NCI-H2107 treated with DMSO at 0.1 percent for 48 hours (cell line): ENCODE measurements around the gene ISLR2.
"Not testable (repeated sequence)": the region's sequence is repeated elsewhere in the genome, so short reads cannot be mapped to it uniquely, and the experiment has no call there.

Experiments
- DNase-seq: peaks from one replicate; lab custom pipeline; 2025; ENCODE audit not compliant: unreplicated experiment; lab: John Stamatoyannopoulos, UW

Gene ISLR2

DNA sequence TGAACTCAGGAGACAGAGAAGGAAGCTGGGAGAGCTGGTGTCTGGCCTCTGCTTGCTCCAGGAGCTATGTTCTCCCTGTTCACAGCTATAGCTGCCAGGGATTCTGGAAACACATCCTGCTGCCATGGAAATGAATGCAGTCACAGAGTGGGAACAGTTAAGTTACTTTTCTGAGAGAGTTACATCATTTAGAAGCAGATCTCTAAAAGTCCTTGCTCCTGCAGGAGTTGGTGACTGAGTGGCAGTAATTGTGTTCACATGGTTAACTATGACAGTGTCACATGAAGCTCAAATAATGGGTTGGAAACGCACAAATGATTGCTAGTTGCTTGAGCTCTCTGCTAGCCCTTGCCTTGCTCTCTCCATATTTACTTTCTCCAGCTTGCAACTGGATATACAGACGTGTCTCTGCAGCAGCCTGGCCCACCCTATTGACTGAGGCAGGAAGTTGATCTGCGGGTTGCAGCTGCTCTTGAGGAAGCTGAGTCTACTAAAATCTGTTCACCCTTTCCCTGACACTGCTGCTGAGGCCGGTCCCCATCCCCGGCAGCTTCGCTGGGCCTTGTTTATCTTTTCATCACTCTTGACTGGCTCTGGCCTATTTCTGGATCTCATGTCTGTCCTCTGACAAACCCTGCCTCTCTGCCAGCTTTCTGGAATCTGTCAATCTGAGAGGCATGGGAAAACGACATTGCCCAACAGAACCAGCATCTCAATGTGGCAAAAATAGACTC lies 26.5 kb downstream of the ISLR2 start:
- peak; percentile 40 for DNase-seq

DNA sequence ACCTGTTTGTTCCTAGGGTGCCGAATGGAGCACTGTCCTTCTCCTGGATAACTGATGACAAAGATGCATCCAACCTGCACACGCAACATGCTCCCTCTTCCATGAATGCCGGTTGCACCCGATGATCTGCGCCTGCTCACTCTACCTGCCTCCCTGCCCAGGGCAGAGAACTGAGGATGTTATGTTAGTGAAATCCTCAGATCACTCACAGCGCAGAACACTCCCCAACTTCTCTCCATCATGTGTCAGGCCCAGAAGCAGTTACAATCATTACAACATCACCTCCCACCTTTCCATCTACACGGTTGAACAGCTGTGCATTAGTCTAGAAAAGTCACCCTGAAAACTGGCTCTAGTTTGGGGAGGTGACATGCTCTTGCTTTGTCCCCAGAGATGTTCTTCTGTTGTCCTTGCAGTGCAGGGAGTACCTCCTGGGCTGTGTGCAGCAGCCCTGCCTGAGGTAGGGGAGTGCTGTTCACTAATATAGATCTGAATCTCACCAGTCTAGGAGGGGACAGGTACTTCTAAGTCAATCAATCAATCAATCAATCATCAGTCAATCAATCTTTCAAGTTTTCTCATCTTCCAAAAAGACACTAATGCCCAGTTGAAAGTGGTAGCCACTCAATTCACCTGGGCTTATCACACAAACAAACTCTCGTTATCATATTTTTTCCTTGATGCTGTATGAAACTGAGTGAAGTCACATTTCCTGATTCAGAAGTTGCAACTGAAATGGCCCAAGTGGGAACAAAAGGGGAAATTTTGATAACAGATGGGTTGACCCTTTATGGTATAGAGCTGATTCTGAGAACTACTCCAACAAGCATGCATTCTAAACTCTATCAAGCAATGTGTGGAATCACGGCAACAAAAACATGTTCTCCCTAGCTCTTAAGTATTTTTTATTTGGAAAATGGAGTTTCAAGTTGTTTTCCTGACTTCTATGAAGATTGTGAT lies 27.8 kb downstream of the ISLR2 start:
- DNase-seq = no peak

DNA sequence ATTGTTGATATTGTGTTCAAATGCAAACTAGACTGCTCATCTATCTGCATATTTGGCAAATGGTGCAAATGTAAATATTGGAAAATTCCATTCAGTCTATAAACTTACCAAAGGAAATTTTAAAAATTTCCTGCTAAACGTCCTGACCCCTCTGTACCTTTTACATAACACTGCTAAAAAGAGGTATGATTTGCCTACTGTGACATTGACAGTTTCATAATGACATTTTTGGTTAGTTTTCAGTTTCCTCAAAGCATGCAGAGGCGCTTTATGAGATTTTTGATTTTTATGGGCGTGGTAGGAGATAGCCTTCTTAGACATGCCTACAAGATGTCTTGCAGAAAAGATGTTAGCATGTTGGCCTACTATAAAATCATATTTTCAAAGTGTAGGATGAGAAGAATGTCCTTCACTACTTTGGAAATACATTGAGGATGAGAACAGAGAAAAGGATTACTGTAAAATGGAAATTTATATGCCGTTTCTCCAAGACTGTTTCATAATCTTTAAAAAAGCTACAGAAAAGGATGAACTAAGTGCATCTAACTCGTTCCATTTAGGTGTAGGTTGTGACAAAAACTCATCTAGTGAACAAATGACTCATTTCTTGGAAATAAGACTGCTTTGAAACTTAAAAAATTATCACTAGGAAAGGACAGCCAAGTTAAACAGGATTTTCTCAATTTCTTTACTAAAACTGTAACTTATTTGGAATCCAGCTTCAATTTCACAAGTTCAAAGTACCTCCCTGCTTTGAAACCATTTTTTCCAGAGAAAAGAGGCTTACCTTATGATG lies 28.7 kb downstream of the ISLR2 start:
- DNase-seq = no peak

DNA sequence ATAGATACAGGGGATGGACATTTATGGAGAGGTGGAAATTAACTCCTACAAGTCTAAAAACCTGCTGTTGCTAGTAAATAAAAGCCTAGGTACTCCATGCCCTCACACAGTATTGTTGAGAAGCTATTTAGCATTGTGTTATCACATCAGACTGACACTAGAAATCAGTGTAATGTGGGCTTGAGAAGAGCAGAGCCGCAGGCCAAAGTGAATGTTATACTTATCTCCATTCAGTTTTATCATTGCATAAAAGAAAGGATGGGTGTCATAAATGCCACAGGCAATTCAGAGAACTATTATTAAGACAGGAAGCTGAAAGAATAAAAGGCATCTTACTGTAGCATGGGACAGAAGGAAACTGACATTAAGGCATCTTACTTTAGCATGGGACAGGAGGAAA lies 29.4 kb downstream of the ISLR2 start:
- no peak for DNase-seq

DNA sequence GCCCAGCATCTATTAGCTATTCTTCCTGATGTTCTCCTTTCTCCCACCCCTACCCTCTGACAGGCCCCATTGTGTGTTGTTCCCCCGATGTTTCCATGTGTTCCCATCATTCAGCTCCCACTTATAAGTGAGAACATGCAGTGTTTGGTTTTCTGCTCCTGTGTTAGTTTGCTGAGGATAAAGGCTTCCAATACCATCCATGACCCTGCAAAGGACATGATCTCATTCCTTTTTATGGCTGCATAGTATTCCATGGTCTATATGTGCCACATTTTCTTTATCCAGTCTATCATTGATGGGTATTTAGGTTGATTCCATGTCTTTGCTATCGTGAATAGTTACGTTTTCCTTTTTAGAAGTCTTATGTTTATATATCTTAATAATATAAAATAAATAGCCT lies 30.0 kb downstream of the ISLR2 start:
- not testable (repeated sequence) for DNase-seq

DNA sequence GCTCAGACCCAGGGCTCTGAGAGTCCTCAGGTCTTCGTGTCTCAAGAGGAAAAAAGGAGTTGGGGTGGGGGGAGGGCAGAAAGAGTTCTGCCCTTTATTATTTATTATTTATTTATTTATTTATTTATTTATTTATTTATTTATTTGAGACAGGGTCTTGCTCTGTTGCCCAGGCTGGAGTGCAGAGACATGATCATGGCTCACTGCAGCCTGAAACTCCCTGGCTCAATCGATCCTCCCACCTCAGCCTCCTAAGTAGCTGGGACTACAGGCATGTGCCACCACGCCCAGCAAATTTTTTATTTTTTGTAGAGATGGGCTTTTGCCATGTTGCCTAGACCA lies 31.8 kb downstream of the ISLR2 start:
- DNase-seq = not testable (repeated sequence)

DNA sequence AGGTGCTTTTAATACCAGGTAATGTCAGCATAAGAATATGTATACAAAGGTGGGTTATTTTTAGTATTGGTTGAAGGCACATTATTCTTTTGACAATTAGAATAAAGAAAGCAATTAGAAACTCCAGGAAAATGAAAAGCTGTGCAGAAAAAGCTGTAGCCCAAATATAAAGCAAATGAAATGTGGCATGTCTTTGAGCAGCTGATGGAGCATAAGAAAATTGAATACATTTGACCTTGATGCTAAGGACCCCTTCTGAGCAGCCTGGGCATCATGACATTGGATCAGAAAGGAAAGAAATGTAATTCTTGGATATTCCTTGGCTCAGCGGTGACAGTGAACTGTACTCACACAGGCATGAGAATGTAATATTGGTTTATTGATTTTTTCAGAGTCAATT lies 35.1 kb downstream of the ISLR2 start:
- no peak for DNase-seq

DNA sequence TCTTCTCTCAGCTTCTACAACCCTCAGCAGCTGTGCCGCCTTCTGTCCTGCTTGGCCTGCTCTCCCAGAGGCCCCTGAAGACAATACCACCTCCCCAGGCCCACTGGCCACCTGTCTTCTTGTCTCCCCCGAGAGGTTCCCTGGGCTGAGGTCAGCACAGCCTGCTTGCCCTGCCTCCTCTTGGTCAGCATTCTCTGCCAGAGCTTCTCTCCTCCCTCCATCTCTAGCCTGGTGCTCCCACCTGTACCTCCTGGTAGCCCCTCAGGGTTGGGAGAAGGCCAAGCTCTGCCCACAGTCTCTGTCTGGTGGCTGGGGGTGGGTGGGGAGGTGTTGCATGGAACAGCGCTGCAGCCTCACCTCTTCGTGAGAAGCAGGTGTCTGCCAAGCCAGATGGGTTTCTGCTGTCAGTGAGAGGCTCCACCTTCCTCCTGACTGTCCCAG lies 37.5 kb downstream of the ISLR2 start:
- DNase-seq = no peak

DNA sequence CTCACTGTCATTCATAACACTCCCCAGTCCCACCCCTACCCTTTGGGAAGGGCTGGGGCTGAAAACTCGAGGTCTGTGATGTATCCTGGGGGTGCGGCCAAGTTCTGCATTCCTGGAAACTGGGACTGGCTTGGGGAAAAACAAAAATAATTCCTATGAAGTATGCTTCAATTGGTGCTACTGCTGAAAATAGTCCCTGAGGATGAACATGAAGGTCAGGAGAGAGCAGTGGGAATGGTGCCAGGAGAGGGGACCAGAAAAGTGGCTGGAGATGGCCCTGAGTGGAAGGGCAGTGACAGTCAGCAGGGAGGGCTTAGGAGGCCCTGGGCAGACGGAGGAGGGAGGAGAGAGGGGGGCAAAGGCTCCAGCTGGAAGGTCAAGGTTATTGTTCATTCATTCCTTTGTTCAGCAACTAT lies 38.3 kb downstream of the ISLR2 start:
- DNase-seq = no peak

DNA sequence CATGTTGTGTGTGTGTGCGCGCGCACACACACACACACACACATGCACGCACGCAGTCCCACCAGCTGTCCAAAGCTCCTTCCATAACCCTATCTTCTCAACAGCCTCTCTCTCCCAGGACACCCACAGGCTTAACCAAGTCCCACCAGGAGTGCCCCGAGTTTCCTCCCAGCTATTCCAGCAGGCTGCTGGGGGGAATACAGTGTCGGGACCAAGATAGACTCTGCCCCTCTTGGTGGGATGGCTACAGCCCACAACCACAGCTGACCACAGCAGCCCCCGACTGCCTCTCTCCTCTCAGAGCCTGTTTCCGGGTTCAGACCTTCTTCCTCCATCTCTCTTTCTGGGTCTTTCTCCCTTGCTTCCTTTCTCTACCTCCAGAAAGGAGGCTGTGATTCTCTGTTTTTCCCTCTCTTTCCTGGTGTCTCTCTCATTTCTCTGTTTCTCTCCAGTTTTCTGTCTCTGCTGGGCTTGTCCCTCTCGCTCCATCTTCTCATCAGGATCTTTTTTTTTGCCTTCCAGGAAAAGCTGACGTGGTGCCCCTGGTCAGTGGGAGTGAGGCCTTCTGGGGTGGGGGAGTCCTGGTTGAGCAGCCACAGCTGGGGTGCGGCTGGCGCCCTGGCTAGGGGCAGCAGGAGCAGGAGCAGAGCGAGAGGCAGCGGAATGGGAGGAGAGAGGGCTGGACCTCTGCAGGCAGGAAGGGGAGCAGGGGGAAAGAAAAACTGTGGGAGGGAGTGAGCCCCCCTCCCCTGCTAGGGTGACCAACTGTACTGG lies 39.9 kb downstream of the ISLR2 start:
- DNase-seq = no peak

DNA sequence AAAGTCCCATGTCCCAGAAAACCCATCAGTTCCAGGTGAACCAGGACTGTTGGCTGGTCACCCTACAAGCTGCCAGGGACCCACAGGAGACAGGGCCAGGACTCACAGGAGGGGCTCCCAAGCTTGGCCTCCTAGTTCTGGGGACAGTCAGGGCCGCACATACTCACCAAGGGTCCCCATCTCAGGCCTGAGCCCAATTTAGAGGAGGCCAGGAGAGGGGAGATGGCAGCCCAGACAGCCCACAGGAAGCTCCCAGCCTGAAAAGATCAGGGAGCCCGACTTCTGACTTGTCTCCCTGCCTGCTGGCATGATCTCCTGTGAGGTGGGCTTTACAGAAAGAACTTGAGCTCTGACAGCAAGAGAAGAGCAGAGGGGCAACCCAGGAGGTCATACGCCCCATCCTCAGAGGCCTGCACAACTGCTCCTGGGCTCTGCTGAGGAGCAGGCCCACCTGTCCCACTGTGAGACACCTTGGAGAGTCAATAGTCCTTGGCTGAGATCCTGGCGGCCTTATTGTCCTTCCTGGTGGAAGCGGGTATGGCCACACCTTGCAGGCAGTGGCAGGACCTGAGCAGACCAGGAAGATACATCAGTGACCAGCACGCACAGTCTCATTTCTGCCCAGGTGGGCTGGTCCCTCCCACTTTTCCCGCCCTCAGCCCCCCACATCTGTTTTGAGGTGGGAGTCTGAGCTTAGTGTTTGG lies 40.6 kb downstream of the ISLR2 start:
- DNase-seq = no peak

DNA sequence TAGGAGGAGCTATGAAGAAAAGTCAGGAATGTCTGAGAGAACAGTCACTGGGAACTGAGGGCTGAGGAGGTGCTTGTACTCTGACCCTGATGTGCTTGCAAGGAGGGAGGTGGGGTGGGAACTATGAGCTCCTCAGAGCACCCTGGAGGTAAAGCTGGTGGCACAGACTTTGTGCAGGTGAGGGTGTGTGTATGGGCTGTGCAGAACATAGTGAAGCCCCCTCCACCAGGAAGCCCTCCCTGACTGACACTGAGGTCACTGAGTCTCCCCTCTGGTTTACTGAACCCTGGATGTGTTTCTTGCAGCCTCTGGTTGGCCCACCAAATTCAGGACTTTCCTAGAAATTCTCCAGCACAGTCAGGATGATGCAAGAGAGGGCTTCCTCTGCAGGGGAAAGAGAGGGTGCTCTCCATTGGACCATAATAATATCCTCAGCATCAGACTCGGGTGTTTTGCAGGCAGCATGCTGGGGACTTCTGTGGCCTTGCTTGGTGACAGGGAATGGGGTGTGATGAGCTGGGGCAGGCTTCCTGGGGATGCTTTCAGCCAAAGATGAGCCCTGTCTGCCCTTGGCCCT lies 41.7 kb downstream of the ISLR2 start:
- no peak for DNase-seq

DNA sequence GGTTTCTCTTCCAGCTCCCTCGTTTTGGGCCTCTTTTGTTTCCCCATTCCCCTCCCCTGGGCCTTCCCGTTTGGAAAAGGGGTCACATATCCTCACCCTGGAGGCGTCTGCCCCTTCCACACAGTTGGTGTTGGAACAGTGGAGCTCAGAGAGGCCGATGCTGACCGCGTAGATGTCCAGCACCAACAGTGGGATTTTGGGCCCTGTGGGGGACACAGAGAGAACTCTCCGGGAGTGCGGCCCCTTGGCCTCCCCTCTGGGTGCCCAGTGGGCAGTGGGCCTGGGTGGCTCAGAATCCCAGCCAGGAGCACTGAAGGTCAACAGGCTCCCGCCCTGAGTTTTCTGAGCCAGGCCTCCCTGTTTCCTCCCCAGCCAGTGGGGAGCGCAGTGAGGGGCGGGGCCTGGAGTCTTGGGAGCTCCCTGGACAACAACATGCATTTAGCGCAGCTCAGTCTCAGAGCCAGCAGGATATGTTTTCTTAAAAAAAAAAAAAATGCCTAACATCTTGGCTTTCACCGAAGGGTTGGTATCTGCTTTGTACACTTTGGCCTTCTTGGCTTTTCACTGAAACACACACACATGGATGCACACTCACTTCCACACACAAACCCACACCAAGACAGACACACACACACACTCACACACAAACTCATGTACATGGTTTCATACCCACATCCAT lies 42.5 kb downstream of the ISLR2 start:
- DNase-seq = no peak

DNA sequence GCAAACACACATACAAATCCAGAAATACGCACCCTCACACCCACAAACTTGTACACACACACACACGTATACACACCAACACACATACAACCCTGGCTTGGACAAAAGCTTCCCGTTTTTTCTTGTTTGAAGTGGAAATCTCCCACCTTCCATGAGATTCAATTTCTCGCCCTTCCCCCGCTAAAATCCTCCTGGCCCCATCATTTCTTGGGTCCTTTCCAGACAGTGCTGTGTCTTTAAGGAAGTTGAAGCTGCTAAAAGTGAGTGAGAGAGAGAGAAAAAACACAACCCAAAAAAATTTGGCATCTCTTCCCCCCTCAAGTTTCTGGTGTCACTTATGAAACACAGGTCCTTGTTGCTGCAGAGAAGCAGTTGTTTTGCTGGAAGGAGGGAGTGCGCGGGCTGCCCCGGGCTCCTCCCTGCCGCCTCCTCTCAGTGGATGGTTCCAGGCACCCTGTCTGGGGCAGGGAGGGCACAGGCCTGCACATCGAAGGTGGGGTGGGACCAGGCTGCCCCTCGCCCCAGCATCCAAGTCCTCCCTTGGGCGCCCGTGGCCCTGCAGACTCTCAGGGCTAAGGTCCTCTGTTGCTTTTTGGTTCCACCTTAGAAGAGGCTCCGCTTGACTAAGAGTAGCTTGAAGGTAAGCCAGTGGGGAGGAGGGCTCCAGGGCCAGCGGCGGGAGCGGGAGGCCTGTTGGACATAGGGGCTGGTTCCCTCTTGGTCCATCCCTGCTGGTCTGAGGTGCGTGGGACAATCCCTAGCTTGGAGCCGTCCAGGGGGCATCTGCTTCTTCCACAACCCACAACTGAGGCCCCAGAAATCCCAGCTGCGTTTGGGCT lies 43.2 kb downstream of the ISLR2 start, which contains the start of gene ISLR:
Gene ISLR, plus strand, starts transcription at position 331 of the 839 bp plus-strand sequence. CDS start 1,149 bp downstream, outside the sequence.
- DNase-seq = no peak

DNA sequence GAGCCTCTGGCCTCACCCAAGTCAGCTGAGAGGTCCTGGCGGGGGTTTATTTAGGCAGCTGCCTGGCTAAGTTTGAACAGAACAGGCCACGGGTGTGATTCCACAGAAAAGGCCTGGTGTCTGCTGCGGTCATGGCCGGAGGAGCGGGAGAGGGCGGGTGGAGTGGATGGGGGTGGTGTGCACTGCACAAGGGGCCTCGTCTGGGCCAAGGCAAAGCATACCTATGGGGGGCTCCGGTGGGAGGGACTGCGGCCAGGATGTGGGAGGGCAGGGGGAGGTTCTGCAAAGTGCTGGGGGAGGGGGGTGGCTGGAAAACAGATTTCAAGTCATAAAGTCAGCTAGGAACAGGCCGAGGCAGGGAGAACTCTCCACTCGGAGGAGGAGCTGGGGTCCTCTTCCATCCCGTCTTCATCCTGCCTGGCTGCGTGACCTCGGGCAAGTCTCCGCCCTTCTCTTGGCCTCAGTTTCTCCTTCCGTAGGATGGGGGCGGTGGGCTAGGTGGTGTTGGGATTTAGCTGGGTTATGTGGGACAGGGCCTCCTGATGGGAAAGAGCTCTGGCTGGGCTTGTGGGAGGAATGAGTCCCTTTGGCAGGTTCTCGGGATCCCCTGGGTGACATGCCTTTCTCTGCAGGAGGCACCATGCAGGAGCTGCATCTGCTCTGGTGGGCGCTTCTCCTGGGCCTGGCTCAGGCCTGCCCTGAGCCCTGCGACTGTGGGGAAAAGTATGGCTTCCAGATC lies 44.0 kb downstream of the ISLR2 start:
- no peak for DNase-seq

DNA sequence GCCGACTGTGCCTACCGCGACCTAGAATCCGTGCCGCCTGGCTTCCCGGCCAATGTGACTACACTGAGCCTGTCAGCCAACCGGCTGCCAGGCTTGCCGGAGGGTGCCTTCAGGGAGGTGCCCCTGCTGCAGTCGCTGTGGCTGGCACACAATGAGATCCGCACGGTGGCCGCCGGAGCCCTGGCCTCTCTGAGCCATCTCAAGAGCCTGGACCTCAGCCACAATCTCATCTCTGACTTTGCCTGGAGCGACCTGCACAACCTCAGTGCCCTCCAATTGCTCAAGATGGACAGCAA lies 44.5 kb downstream of the ISLR2 start:
- DNase-seq = no peak
